GM18505 (cell line): ENCODE data around the gene VWA5B2.
"Not testable (repeated sequence)": the region's sequence is repeated elsewhere in the genome, so short reads cannot be mapped to it uniquely, and the experiment has no call there.

Experiments
- ATAC-seq: cut with Tn5 transposase; IDR thresholded peaks from one replicate; pipeline ENCODE4 v1.9.1; 2021; ENCODE audit not compliant: unreplicated experiment
- POLR2A ChIP-seq: IDR thresholded peaks from 4 replicates; pipeline ENCODE4 v1.6.1; 2011; ENCODE audit warnings: borderline replicate concordance; ENCODE audit not compliant: insufficient read depth, insufficient read length; ENCODE audit errors: extremely low read depth

VWA5B2 gene

DNA sequence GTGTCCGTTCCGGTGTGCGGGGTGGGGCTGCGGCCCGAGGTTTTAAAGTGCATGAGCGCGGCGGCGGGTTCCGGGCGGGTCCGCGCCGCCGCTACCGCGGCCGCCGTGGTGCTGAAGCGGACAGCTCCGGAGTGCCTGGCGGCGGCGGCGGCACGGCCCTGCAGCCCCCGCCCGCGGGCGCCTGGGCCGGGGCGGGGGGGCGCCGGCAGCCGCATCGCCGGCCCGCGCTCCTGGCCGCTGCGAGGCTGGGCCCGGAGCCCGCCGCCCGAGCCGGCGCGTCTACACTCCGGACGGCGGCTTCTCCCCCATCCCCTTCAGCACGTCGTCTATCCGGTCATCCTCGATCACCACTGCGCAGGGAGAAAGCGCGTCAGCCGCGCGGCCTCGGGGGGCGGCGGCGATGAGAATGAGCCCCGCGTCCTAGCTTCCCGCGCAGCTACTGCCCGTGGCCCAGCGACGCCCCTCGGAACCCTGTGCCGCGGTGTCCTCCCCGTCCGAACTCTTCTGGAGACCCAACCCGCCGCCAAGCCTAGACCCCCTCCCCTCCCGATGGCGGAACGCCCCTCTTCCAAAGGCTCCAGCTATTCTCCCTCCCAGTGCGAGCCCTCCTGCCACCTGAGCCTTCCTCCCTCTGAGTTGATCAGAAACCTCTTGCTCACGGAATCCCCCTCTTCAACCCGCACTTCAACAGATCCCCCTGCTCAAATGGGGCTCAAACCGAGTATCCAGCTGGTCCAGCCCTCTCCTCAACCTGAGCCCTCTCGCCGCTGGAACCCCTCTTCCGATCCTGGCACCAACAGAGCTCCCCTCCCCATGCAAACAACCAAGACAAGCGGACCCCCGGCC lies 30.7 kb downstream of the VWA5B2 start:
- no peak for ATAC-seq
- no peak for TF ChIP-seq POLR2A

DNA sequence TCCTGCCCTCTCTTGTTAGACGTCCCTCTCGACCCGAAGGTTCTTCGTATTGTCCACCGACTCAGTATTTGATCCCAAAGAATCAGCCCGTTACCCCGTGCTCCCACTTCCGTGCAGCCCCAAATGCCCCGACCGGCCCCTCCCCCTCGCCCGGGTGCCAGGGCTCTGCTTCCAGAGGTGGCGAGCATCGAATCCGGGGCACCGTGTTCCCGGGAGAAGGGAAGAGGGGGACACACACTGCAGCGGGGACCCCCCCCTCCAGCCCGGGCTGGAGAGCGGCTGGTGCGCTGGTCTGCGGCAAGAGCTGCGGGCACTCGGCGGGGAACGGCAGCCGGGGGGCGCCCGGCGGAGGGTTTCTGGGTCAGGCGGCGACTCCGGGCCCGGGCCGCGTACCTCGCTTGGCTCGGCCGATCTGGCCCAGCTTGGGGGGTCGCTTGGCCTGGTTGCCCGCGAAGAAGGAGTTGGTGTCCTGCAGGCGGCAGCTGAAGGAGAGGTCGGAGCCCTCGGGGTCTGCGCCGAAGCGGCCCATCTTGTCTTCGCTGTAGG lies 31.4 kb downstream of the VWA5B2 start:
- ATAC-seq, result no peak
- no peak for TF ChIP-seq POLR2A

DNA sequence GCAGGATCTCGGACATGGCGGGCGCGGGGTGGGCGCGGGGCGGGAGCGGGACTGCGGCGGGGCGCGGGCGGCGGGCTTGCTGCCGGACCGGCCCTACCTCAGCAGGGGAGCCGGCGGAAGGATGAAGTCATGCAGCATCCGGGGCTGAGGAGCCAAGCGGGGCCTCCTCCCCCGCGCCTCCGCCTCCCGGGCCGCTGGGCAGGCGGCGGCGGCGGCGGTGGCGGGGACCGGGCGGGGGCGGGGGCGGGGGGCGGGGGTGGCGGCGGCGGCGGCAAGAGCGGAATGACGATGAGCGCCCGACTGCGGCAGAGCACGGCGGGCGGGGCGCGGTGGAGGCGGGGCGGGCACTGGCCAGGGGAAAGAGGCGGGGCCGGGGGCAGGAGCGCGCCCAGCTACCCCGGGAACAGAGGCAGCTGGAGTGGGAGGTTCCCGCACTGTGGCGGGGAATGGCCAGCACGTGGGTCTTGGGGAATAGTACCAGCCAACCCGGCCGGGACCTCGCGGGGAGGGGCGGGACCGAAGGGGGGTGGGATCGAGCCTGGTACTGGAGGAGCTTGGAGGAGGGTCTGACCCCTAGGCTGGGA lies 32.0 kb downstream of the VWA5B2 start, which contains the start of gene CAMK2N2:
Gene CAMK2N2, minus strand, starts transcription at position 284 of the 584 bp plus-strand sequence. Its CDS starts 268 bp downstream, at position 16.
- TF ChIP-seq POLR2A, result no peak
- ATAC-seq, result no peak

DNA sequence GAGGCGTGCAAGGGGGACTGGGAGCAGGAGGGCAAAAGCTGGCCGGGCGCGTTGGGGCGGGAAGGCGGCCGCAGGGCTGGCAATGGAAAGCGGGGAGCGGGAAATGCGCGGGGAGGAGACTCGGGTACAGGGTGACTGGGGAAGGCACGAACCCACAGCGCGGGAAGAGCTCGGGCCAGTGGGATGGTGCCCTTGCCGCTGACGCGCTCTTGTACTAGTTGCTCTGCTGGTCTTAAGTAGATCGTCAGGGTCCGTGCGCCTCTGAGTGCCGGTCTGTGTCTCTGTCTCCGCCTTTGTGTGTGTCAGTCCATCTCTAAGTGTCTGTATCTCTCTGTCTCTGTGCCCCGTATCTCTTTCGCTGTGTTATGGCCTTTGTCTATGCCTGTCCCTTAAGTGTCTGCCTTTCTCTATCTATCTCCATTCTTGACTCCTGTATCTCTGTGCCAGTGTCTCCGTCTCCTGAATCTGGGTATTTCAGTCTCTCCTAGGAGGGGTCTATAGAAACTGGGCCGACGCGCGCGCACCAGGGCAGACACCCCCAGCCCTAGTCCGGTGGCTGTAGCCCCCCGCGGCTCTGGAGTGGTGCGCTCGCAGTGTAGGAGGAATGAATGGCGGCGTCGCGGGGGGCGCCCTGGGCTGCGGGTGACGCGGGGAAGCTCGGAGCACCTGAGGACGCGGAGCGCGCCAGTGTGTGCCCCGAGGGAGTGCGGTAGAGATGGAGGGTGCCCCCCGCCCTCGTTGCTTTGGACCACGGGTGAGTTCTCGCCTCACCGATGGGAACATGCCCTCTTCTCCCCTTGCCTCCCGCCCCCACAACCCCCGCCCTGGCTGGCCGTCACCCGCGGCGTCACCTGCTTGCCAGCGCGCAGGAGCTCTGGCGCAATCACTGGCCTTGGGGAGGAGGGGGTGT lies 32.7 kb downstream of the VWA5B2 start:
- TF ChIP-seq POLR2A, result no peak
- ATAC-seq, result no peak

DNA sequence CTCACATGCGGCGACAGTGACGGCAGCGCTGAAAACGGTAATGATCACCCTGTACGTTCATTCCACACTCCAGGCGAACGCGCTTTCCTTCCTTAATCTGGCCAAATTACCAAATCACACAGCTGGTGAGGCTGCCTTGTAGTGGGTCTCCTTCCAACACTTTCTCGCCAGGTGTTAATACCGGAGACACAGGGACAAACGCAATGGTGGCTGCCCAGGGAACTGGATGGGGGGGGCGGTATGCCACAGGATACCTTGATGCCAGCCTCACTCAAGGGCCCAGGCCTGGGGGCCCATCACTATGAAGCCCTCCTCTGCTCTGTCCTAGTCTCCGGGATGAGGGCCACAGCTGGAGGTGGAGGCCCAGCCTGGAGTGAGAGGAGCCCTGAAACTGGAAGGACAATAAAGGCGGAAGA lies 33.4 kb downstream of the VWA5B2 start:
- TF ChIP-seq POLR2A, result no peak
- ATAC-seq, result no peak

DNA sequence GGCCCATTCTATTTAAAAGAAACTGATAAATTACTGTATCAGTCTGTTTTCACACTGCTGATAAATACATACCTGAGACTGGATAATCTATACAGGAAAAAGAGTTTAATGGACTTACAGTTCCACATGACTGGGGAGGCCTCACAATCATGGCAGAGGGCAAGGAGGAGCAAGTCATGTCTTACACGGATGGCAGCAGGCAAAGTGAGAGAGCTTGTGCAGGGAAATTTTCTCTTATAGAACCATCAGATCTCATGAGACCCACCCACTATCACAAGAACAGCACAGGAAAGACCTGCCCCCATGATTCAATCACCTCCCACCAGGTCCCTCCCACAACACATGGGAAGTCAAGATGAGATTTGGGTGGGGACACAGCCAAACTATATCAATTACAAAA lies 37.9 kb downstream of the VWA5B2 start:
- not testable (repeated sequence) for ATAC-seq

DNA sequence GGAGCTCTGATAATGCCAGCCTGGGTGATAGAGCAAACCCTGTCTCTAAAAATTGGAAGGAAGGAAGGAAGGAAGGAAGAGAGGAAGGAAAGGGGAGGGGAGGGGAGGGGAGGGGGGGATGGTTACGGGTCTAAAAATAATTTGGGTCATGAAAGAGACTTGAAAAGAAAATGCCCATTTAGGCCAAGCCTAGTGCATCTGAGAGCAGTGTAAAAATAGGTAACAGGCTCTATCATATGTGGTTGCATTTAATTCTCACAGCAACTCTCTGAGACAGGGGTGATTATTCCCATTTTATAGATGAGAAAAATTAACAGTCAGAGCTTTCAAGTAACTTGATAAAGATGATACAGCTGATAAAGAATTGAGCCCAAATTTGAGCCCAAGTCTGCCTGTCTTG lies 42.9 kb downstream of the VWA5B2 start:
- no peak for ATAC-seq
- no peak for TF ChIP-seq POLR2A

DNA sequence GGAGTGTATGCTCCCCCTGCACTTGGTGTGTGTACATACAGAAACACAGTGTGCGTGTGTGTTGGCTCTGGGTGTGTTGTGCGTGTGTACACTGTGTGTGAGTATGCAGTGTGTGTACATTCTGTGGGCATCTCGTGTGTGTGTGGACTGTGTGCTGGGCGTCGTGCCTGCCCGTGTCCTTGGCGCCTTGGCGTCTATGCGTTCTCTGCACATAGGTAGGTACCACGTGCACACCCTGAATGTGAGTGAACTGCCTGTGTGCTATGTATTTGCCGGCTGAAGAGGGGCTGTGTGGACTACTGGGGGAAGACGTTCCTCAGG lies 46.0 kb downstream of the VWA5B2 start:
- no peak for TF ChIP-seq POLR2A
- no peak for ATAC-seq

DNA sequence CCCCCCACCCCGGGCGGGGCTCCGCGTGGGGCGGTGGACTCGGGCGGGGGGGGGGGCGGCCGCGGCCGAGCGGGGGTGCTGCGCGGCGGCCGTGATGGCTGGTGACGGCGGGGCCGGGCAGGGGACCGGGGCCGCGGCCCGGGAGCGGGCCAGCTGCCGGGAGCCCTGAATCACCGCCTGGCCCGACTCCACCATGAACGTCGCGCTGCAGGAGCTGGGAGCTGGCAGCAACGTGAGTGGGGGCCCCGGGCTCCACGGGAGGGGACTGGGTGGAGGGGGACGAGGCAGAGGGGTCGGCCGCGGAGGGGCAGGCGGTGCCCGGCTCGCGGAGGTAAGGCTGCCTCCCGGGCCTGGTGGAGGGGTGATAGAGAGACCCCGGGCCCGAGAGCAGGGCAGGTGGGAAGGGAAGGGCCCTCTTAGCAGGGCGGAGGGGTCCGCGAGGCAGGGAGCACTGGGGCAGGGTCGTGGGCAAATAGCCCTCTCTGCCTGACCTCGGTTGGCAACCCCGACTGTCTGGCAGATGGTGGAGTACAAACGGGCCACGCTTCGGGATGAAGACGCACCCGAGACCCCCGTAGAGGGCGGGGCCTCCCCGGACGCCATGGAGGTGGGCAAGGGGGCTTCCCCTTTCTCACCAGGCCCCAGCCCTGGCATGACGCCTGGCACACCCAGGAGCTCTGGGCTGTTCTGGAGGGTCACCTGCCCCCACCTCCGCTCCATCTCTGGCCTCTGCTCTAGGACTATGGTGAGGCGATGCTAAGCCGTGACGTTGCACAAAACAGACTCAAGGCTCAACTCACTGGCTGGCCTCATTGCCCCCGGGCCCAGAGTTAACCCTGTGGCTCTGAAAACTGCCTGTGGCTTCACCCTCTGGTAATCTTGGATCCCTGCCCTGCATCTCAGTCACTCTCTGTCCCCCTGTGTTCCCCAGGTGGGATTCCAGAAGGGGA lies 46.9 kb downstream of the VWA5B2 start, which contains the start of gene ECE2:
Gene ECE2, plus strand, starts transcription at position 62 of the 950 bp plus-strand sequence. Its CDS starts 132 bp downstream, at position 194.
- no peak for TF ChIP-seq POLR2A
- no peak for ATAC-seq

DNA sequence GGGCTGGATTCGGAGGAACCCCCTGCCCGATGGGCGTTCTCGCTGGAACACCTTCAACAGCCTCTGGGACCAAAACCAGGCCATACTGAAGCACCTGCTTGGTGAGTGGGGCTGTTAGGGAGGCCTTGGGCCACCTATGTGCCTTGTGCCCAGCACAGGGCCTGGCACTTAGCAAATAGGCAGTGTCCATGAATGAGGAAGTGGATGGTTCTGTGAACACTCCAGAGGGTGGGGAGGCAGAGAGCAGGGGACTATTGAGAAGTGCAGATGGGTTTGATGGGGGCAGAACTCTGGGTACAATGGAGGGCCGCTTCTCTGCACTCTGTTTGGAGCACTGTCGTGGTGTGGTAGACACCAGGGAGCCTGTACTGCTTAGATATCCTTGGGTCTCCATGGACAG lies 48.0 kb downstream of the VWA5B2 start:
- no peak for ATAC-seq
- no peak for TF ChIP-seq POLR2A

DNA sequence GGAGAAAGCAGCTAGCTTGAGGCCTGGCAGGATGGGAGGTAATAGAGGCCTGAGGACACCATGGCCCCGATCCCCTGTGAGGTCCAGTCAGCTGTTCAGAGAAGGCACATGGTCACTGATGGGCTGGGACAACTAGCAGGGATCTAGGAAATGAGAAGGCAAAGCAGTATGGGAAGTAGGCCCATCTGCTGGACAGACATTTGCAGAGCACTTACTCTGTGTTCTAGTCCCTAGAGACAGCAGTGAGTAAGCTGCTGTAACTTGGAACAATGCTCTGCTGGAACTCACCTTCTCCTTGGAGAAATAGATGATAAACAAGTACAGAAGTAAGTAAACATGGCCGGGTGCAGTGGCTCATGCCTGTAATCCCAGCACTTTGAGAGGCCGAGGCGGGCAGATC lies 53.6 kb downstream of the VWA5B2 start:
- TF ChIP-seq POLR2A, result no peak

DNA sequence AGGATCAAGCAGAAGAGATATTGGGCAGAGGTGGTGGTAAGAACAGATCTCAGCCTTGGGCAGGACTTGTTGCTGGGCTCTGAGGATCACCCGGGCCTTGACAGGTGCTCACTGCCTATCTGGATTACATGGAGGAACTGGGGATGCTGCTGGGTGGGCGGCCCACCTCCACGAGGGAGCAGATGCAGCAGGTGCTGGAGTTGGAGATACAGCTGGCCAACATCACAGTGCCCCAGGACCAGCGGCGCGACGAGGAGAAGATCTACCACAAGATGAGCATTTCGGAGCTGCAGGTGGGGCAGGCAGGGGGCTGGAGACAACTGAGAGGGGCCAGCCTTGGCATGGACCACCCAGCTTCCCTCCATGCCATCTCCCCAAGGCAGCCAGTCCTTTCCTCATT lies 54.3 kb downstream of the VWA5B2 start:
- no peak for TF ChIP-seq POLR2A
- ATAC-seq, result no peak

More for the DNA sequence above, 53.6 kb downstream of the VWA5B2 start:
- ATAC-seq, result no peak
